HEK293 (cell line): ENCODE measurements around the gene TAOK3.

Source experiments
- CTCF ChIA-PET: fragments of 350-600 bp; formaldehyde crosslinking; extraction: SDS; loops from one replicate; lab custom pipeline; 2021; ENCODE audit warnings: antibody characterized with exemption; lab: Yijun Ruan, JAX
- POLR2A ChIA-PET: fragments of 300-600 bp; formaldehyde crosslinking; extraction: SDS; loops from one replicate; lab custom pipeline; 2020; ENCODE audit warnings: antibody characterized with exemption, inconsistent platforms; lab: Yijun Ruan, JAX
- H3K27ac ChIP-seq: fragments of 200-500 bp; sonication (Bioruptor generic); 2 replicates; pipeline ENCODE4 v1.5.1; 2014; ENCODE audit warnings: low read depth, low read length, control low read depth, inconsistent platforms; ENCODE audit errors: extremely low read depth
- H3K36me3 ChIP-seq, 2 experiments: fragments of 200-500 bp in 1 of 2; sonication (Bioruptor generic) in 1 of 2; 1 replicate in 1 of 2; 2 replicates in 1 of 2; pipeline ENCODE4 v1.5.1; 2014 to 2017; ENCODE audit warnings: inconsistent platforms in 2 of 2, low read length in 2 of 2; ENCODE audit not compliant: control insufficient read depth in 2 of 2, insufficient read depth in 1 of 2
- H3K4me1 ChIP-seq: fragments of 200-500 bp; sonication (Bioruptor generic); 2 replicates; pipeline ENCODE4 v1.5.1; 2014; ENCODE audit warnings: mild to moderate bottlenecking, low read length, inconsistent platforms; ENCODE audit not compliant: control insufficient read depth, insufficient read depth
- H3K4me3 ChIP-seq: 2 replicates; pipeline ENCODE4 v1.5.1; 2011; ENCODE audit warnings: low read depth, mild to moderate bottlenecking, control low read depth, low read length, moderate library complexity
- H3K9me3 ChIP-seq: fragments of 200-500 bp; sonication (Bioruptor generic); 2 replicates; pipeline ENCODE4 v1.5.1; 2014; ENCODE audit warnings: low read depth, low read length, inconsistent platforms; ENCODE audit not compliant: control insufficient read depth, insufficient read depth
- FEZF1 ChIP-seq: fragments of 450-650 bp; formaldehyde crosslinking; IDR thresholded peaks from 2 replicates; pipeline ENCODE4 v1.5.1; 2016; ENCODE audit warnings: missing biosample characterization, missing genetic modification characterization
- INSM2 ChIP-seq: fragments of 450-650 bp; formaldehyde crosslinking; IDR thresholded peaks from 2 replicates; pipeline ENCODE4 v1.5.1; 2016; ENCODE audit warnings: missing biosample characterization, missing genetic modification characterization
- MEIS1 ChIP-seq: sonication (generic); formaldehyde crosslinking; IDR thresholded peaks from 2 replicates; pipeline ENCODE4 v1.8.1; 2022; ENCODE audit warnings: missing genetic modification reagents, mild to moderate bottlenecking, borderline replicate concordance
- MYNN ChIP-seq: fragments of 450-650 bp; formaldehyde crosslinking; IDR thresholded peaks from 2 replicates; pipeline ENCODE4 v1.5.1; 2016; ENCODE audit warnings: missing biosample characterization, missing genetic modification characterization, borderline replicate concordance
- PRDM2 ChIP-seq: fragments of 450-650 bp; formaldehyde crosslinking; IDR thresholded peaks from 2 replicates; pipeline ENCODE4 v1.5.1; 2016; ENCODE audit warnings: missing biosample characterization, missing genetic modification characterization, borderline replicate concordance
- SP7 ChIP-seq: fragments of 450-650 bp; formaldehyde crosslinking; IDR thresholded peaks from 2 replicates; pipeline ENCODE4 v1.5.1; 2016; ENCODE audit warnings: missing biosample characterization, missing genetic modification characterization
- ZBTB1 ChIP-seq: fragments of 450-650 bp; formaldehyde crosslinking; IDR thresholded peaks from 2 replicates; pipeline ENCODE4 v1.5.1; 2016; ENCODE audit warnings: missing biosample characterization, missing genetic modification characterization
- ZBTB49 ChIP-seq: fragments of 450-650 bp; formaldehyde crosslinking; IDR thresholded peaks from 2 replicates; pipeline ENCODE4 v1.5.1; 2016; ENCODE audit warnings: missing biosample characterization, missing genetic modification characterization, low read depth
- ZNF184 ChIP-seq: fragments of 450-650 bp; IDR thresholded peaks from 2 replicates; pipeline ENCODE4 v1.5.1; 2018; ENCODE audit warnings: missing biosample characterization, mild to moderate bottlenecking, missing genetic modification characterization
- ZNF214 ChIP-seq: fragments of 450-650 bp; formaldehyde crosslinking; IDR thresholded peaks from 2 replicates; pipeline ENCODE4 v1.5.1; 2017; ENCODE audit warnings: missing biosample characterization, mild to moderate bottlenecking, missing genetic modification characterization, borderline replicate concordance
- ZNF239 ChIP-seq: fragments of 450-650 bp; formaldehyde crosslinking; IDR thresholded peaks from 2 replicates; pipeline ENCODE4 v1.5.1; 2016; ENCODE audit warnings: missing biosample characterization, missing genetic modification characterization
- ZNF366 ChIP-seq: fragments of 450-650 bp; formaldehyde crosslinking; conservative IDR thresholded peaks from 2 replicates; pipeline ENCODE4 v1.5.1; 2016; ENCODE audit warnings: missing biosample characterization, missing genetic modification characterization
- ZNF518A ChIP-seq: fragments of 450-650 bp; formaldehyde crosslinking; conservative IDR thresholded peaks from 2 replicates; pipeline ENCODE4 v1.5.1; 2016; ENCODE audit warnings: low read depth, missing biosample characterization, missing genetic modification characterization
- ZNF585B ChIP-seq: fragments of 450-650 bp; formaldehyde crosslinking; IDR thresholded peaks from 2 replicates; pipeline ENCODE4 v1.5.1; 2016; ENCODE audit warnings: missing biosample characterization, missing genetic modification characterization
- ZNF600 ChIP-seq: fragments of 450-650 bp; formaldehyde crosslinking; IDR thresholded peaks from 2 replicates; pipeline ENCODE4 v1.5.1; 2016; ENCODE audit warnings: missing biosample characterization, missing genetic modification characterization
- ZNF664 ChIP-seq: fragments of 450-650 bp; formaldehyde crosslinking; IDR thresholded peaks from 2 replicates; pipeline ENCODE4 v1.5.1; 2016; ENCODE audit warnings: missing biosample characterization, missing genetic modification characterization
- ZNF837 ChIP-seq: fragments of 450-650 bp; formaldehyde crosslinking; IDR thresholded peaks from 2 replicates; pipeline ENCODE4 v1.5.1; 2016; ENCODE audit warnings: missing biosample characterization, missing genetic modification characterization

Gene TAOK3

GRCh38 chr12:118332511-118332910 is 40.2 kb downstream of the TAOK3 start (continued):
- TF ChIP-seq ZNF518A: peak; percentile 58
- TF ChIP-seq INSM2 (tag by site-specific recombination): no peak
- TF ChIP-seq MEIS1 (CRISPR knock-in tag): no peak
- 0 out of 2 replicates have a peak, but pooled peaks have one; percentile 28 for TF ChIP-seq ZNF600 (tag by site-specific recombination)
- TF ChIP-seq MYNN (tag by site-specific recombination): no peak
- TF ChIP-seq ZNF366: no peak

- POLR2A ChIA-PET: no interaction called here
- TF ChIP-seq ZNF184 (tag by site-specific recombination): no peak
- TF ChIP-seq FEZF1 (tag by site-specific recombination): 0 out of 2 replicates have a peak, but pooled peaks have one; percentile 6
- no peak for TF ChIP-seq ZBTB1
- TF ChIP-seq ZNF239 (tag by site-specific recombination): no peak
- TF ChIP-seq INSM2 (tag by site-specific recombination): no peak
- no peak for TF ChIP-seq PRDM2 (tag by site-specific recombination)
- TF ChIP-seq ZNF664 (tag by site-specific recombination): peak; percentile 72; the same call in 1 of the 2 replicates
- TF ChIP-seq ZBTB49 (tag by site-specific recombination): no peak
- no peak for TF ChIP-seq ZNF585B (tag by site-specific recombination)
- no peak for TF ChIP-seq ZNF837 (tag by site-specific recombination)
- TF ChIP-seq ZNF214 (tag by site-specific recombination): no peak
- no peak for TF ChIP-seq SP7
These were observed 42.2 kb downstream of the TAOK3 start for GRCh38 chr12:118330421-118331018.

More at GRCh38 chr12:118330421-118331018, 42.2 kb downstream of the TAOK3 start:
- CTCF ChIA-PET: interaction anchor here (0.9 kb wide), 1 partner anchor 45 kb away, joined by 3 read pairs; no protein-coding TSS in a partner anchor
- peaks cover 14% of the 10 kb centered on the region for H3K4me1 ChIP-seq
- H3K9me3 ChIP-seq: no peaks in the 10 kb centered on the region
- no peak overlapping the region for H3K4me3 ChIP-seq
- H3K27ac ChIP-seq: no peak overlapping the region
- no peaks in the 10 kb centered on the region for H3K36me3 ChIP-seq
